ENCODE data around the gene NSUN3.

DNA sequence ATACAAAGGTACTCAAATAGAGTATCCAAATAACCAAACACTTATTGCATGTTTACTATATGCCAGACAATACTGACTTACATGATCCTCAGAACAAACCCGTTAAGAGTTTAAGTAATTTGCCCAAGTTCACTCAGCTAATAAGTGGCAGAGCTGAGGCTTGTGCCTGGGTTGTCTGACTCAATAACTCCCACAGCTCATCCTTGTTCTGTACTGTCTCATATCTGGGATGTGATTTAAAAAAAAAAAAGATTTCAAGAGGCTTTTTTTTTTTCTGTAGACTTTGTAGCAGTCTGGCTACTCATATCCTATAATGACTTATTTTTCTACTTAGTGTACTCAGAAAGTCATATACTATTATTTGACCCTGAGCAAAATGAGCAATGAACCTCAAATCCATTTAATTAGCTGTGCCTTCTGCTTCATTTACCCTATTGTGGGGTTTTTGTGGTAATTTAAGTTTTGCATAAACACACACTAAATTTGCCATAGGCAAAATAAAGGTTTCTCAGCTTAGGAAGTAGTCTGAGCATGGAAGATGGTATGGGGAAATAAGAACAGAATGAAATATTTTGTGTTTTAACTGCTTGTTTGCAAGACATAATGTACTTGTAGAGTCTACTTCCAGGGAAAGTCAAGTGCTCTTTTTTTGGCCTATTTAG lies 3.1 kb downstream of the NSUN3 start:
- TF ChIP-seq, protein P1, sequence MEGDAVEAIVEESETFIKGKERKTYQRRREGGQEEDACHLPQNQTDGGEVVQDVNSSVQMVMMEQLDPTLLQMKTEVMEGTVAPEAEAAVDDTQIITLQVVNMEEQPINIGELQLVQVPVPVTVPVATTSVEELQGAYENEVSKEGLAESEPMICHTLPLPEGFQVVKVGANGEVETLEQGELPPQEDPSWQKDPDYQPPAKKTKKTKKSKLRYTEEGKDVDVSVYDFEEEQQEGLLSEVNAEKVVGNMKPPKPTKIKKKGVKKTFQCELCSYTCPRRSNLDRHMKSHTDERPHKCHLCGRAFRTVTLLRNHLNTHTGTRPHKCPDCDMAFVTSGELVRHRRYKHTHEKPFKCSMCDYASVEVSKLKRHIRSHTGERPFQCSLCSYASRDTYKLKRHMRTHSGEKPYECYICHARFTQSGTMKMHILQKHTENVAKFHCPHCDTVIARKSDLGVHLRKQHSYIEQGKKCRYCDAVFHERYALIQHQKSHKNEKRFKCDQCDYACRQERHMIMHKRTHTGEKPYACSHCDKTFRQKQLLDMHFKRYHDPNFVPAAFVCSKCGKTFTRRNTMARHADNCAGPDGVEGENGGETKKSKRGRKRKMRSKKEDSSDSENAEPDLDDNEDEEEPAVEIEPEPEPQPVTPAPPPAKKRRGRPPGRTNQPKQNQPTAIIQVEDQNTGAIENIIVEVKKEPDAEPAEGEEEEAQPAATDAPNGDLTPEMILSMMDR (conservative IDR thresholded peaks at IDR 0.05; ENCODE audit: low read depth, low read length), result no peak
- TF ChIP-seq POLR2A (IDR thresholded peaks at IDR 0.05; ENCODE audit: low read depth, low read length) (no peak), MAFK (IDR thresholded peaks at IDR 0.05; ENCODE audit: low read depth, low read length) (no peak), BHLHE40 (IDR thresholded peaks at IDR 0.05; ENCODE audit: low read depth, low read length) (no peak), RFX5 (IDR thresholded peaks at IDR 0.05; ENCODE audit: low read depth, low read length) (no peak), RAD21 (IDR thresholded peaks at IDR 0.05; ENCODE audit: low read length) (no peak), MXI1 (IDR thresholded peaks at IDR 0.05; ENCODE audit: borderline replicate concordance, low read depth, low read length) (no peak), SMC3 (IDR thresholded peaks at IDR 0.05; ENCODE audit: low read depth, low read length) (no peak), RCOR1 (IDR thresholded peaks at IDR 0.05; ENCODE audit: insufficient replicate concordance, low read length) (no peak), FOS (IDR thresholded peaks at IDR 0.05; ENCODE audit: low read depth, low read length) (no peak), CHD1 (IDR thresholded peaks at IDR 0.05; ENCODE audit: low read depth, low read length) (no peak)
- TF ChIP-seq, protein P2, sequence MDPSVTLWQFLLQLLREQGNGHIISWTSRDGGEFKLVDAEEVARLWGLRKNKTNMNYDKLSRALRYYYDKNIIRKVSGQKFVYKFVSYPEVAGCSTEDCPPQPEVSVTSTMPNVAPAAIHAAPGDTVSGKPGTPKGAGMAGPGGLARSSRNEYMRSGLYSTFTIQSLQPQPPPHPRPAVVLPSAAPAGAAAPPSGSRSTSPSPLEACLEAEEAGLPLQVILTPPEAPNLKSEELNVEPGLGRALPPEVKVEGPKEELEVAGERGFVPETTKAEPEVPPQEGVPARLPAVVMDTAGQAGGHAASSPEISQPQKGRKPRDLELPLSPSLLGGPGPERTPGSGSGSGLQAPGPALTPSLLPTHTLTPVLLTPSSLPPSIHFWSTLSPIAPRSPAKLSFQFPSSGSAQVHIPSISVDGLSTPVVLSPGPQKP (IDR thresholded peaks at IDR 0.05; ENCODE audit: borderline replicate concordance, low read depth, low read length), result no peak
